ENCODE results near the gene ADAMTSL1. TPM values are rescaled to one million over a fixed set of nuclear protein-coding genes. Genes with fewer than 3 reads are reported as not detected.

Gene ADAMTSL1
- total RNA-seq, 1 experiment from 2014 or later = 1.2 TPM

DNA sequence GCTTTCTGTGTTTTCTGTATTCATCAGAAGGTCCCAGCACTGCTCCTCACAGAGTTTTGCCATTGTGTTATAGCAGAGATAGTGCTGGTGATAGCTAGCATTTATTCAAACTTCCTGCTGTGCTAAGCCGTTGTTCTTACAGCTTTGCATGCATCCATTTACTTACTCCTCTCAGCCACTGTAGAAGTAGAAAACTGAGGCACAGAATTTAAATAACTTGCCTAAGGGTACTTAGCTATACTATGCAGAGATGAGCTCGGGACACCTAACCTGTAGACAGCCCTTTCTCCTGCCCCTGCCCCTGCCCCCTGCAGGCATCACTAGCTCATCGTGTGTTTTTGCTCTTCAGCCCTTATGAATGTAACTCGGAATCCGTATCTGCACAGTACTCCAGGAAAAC, 331.4 kb downstream of the ADAMTSL1 start:
- H3K23ac ChIP-seq (ENCODE audit: insufficient read length, low read depth, low read length) = no peak overlapping the region
- Mint-ChIP-seq H3K9me3 (peaks cover 0 to 6% of the 10 kb centered on the region in 2 experiments; a peak in 3 of 5 replicates), H3K4me3 (no peak overlapping the region), H3K4me1 (peaks cover 21 to 31% of the 10 kb centered on the region in 2 experiments), H3K27me3 (ENCODE audit: low read depth) (no peaks in the 10 kb centered on the region), H3K36me3 (ENCODE audit: insufficient read depth in 1 of 3, low read depth in 3 of 3) (peaks cover 0 to 4% (median 0%) of the 10 kb centered on the region in 3 experiments; a peak in 1 of 7 replicates), H3K27ac (peak overlapping the region in 1 of 3 experiments; percentile 46; a peak in 2 of 7 replicates)
- no peaks in the 10 kb centered on the region for H3K27me3 ChIP-seq (ENCODE audit: insufficient read depth, low read length)
- DNase-seq = peak; percentile 30
- H4K20me1 ChIP-seq (ENCODE audit: control insufficient read depth, insufficient read depth, insufficient read length) = no peaks in the 10 kb centered on the region
- no peak overlapping the region for H2BK15ac ChIP-seq (ENCODE audit: low read depth, low read length)
- no peak overlapping the region for H3K4me2 ChIP-seq (ENCODE audit: insufficient read depth, insufficient read length, low read length)
- no peak overlapping the region for H3K56ac ChIP-seq (ENCODE audit: insufficient read length, low read depth, low read length)
- no peak overlapping the region for H2AK5ac ChIP-seq (ENCODE audit: insufficient read length, low read length)
- no peak overlapping the region for H3T11ph ChIP-seq (ENCODE audit: low read length)
- no peak overlapping the region for H2AFZ ChIP-seq (ENCODE audit: low read length)
- no peak overlapping the region for H4K8ac ChIP-seq (replicated peaks; ENCODE audit: insufficient read length, low read depth, low read length)
- H3K79me2 ChIP-seq (ENCODE audit: insufficient read depth, low read length) = no peaks in the 10 kb centered on the region
- no CpG with 5 or more reads among the region's 5 CpGs for WGBS (ENCODE audit: extremely low coverage, insufficient read length, low lambda C conversion rate)
- H3K18ac ChIP-seq (ENCODE audit: insufficient read length, low read depth, low read length) = no peak overlapping the region
- no peak overlapping the region for H2BK120ac ChIP-seq (ENCODE audit: low read depth, low read length, poor library complexity, severe bottlenecking)
- no peaks in the 10 kb centered on the region for H3K23me2 ChIP-seq (ENCODE audit: insufficient read length, low read depth, low read length, poor library complexity, severe bottlenecking)
- H2BK12ac ChIP-seq (ENCODE audit: insufficient read length, low read depth, low read length) = no peak overlapping the region
- H3K4ac ChIP-seq (ENCODE audit: low read depth, low read length) = no peak overlapping the region
- H2BK20ac ChIP-seq (ENCODE audit: low read depth, low read length, poor library complexity, severe bottlenecking) = no peak overlapping the region
- TF ChIP-seq, protein P1, sequence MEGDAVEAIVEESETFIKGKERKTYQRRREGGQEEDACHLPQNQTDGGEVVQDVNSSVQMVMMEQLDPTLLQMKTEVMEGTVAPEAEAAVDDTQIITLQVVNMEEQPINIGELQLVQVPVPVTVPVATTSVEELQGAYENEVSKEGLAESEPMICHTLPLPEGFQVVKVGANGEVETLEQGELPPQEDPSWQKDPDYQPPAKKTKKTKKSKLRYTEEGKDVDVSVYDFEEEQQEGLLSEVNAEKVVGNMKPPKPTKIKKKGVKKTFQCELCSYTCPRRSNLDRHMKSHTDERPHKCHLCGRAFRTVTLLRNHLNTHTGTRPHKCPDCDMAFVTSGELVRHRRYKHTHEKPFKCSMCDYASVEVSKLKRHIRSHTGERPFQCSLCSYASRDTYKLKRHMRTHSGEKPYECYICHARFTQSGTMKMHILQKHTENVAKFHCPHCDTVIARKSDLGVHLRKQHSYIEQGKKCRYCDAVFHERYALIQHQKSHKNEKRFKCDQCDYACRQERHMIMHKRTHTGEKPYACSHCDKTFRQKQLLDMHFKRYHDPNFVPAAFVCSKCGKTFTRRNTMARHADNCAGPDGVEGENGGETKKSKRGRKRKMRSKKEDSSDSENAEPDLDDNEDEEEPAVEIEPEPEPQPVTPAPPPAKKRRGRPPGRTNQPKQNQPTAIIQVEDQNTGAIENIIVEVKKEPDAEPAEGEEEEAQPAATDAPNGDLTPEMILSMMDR (conservative IDR thresholded peaks at IDR 0.05) = 0 out of 3 replicates have a peak, but pooled peaks have one; percentile 11
- H3K9ac ChIP-seq (ENCODE audit: extremely low read depth, insufficient read length, low read length) = no peak overlapping the region
- H4K5ac ChIP-seq (ENCODE audit: insufficient read length, low read depth, low read length) = no peak overlapping the region
- H3K14ac ChIP-seq (ENCODE audit: insufficient read depth, low read length) = no peak overlapping the region
- no peaks in the 10 kb centered on the region for H3K9me3 ChIP-seq (ENCODE audit: control insufficient read depth, low read depth, low read length)
- no peaks in the 10 kb centered on the region for H3K79me1 ChIP-seq (ENCODE audit: insufficient read depth, low read depth, low read length, poor library complexity, severe bottlenecking)
- H4K91ac ChIP-seq (ENCODE audit: insufficient read length, low read depth, low read length) = no peak overlapping the region
- no peak overlapping the region for H3K27ac ChIP-seq (ENCODE audit: insufficient read length, low read depth, low read length)
- H2BK5ac ChIP-seq (ENCODE audit: insufficient read length, low read length) = no peak overlapping the region
- no peaks in the 10 kb centered on the region; the same call in 1 of the 2 replicates for H3K4me1 ChIP-seq (ENCODE audit: insufficient read depth, low read length)

All from H9 (cell line).